Natural killer cell treated with Interleukin-12 subunit alpha and Interleukin-12 subunit beta and Interleukin-15 and Interleukin-18, amount 100 ng/mL, for 72 hours (primary cell): Measurements from ENCODE around the gene GXYLT2. TPM values are rescaled to one million over a fixed set of nuclear protein-coding genes. Genes with fewer than 3 reads are reported as not detected.
A peak's percentile ranks its signal among the peaks of the same experiment; 100 is the strongest.

Experiments used
- ATAC-seq, 2 donors: fragments of 150-1000 bp; cut with Tn5 transposase in 1 of 2; sonication (Bioruptor Pico), chemical (Tn5 transposase) in 1 of 2; 2 replicates each; pipeline ENCODE4 v1.10.0; 2021
- DNase-seq: peaks from one replicate; pipeline ENCODE4 v3.0.0; 2022; ENCODE audit warnings: low spot score
- H3K27ac Mint-ChIP-seq, 2 donors: 1 replicate in 1 of 2; 2 replicates in 1 of 2; pipeline ENCODE4 v1.8.0; 2022; ENCODE audit warnings: mixed read lengths in 2 of 2, mild to moderate bottlenecking in 1 of 2, moderate library complexity in 1 of 2
- H3K27me3 Mint-ChIP-seq, 2 donors: 1 replicate in 1 of 2; 2 replicates in 1 of 2; pipeline ENCODE4 v1.8.0; 2022; ENCODE audit warnings: mixed read lengths in 2 of 2
- H3K36me3 Mint-ChIP-seq: one replicate; pipeline ENCODE4 v1.8.0; 2022; ENCODE audit warnings: mixed read lengths
- H3K4me1 Mint-ChIP-seq, 2 donors: 1 replicate in 1 of 2; 2 replicates in 1 of 2; pipeline ENCODE4 v1.8.0; 2022; ENCODE audit warnings: low read depth in 2 of 2, mixed read lengths in 2 of 2, mild to moderate bottlenecking in 1 of 2
- H3K4me3 Mint-ChIP-seq: one replicate; pipeline ENCODE4 v1.8.0; 2022; ENCODE audit warnings: mixed read lengths
- H3K9me3 Mint-ChIP-seq: 2 replicates; pipeline ENCODE4 v1.8.0; 2022; ENCODE audit warnings: mixed read lengths
- total RNA-seq, 2 donors: library from RNA; stranded (reverse); gene quantifications; one replicate each; pipeline ENCODE4 v1.2.3, GENCODE V29; 2022

Gene GXYLT2
- total RNA-seq, 2 donors from 2014 or later, result not detected

DNA sequence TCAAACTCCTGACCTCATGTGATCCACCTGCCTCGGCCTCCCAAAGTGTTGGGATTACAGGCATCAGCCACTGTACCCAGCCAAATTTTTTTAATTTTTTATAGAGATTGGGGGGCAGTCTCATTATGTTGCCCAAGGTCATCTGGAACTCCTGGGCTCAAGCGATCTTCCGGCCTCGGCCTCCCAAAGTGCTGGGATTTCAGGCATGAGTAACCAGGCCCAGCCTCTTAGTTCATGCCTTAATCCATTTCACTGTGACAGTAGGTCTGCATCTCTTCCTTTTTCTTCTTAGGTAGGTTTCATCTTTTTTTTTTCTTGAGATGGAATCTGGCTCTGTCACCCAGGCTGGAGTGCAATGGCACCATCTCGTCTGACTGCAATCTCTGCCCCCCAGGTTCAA is 71.5 kb downstream of the GXYLT2 start:
- Mint-ChIP-seq H3K4me1 (peaks cover 0 to 5% of the 10 kb centered on the region in 2 donors), H3K9me3 (no peaks in the 10 kb centered on the region), H3K27me3 (peaks cover 8 to 10% of the 10 kb centered on the region in 2 donors), H3K4me3 (no peak overlapping the region), H3K36me3 (no peaks in the 10 kb centered on the region), H3K27ac (no peak overlapping the region)
- DNase-seq (no peak), ATAC-seq (no peak)

DNA sequence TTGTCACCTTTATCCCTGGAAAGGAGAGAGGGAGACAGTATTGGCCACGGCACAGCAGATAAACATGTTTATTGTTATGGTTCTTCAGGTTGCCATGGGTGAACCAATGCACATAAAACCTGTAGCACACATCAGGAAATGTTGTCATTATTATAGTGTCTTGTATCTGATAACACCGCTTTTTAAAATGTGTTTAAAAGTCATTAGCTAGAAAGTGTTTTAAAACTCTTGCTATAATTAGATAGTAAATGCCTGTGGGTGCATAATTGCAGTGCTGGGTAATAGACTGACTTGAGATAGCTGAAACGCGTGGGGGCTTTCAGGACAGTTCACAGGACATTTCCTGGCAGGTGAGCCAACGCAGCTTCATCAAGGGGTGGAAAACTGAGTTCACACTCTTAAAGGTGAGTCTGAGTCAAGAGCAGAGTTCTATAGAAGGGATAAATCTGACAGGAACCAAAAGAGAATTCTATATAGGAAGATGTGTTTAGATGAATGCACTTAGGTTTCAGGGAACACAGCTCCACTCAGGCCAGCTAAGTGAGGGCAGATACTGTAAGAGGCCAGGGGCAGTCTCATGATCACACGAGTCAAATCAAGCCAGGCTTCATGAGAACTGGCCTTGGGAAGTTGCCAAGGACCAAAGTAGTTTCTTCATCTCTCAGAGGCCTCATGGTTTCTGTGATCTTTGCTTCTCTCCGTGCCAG is 73.1 kb downstream of the GXYLT2 start:
- Mint-ChIP-seq H3K36me3 (no peaks in the 10 kb centered on the region), H3K27me3 (peaks cover 8% of the 10 kb centered on the region in 2 donors), H3K9me3 (no peaks in the 10 kb centered on the region), H3K27ac (no peak overlapping the region), H3K4me3 (no peak overlapping the region), H3K4me1 (peaks cover 7 to 17% of the 10 kb centered on the region in 2 donors)
- DNase-seq (no peak), ATAC-seq (no peak)

DNA sequence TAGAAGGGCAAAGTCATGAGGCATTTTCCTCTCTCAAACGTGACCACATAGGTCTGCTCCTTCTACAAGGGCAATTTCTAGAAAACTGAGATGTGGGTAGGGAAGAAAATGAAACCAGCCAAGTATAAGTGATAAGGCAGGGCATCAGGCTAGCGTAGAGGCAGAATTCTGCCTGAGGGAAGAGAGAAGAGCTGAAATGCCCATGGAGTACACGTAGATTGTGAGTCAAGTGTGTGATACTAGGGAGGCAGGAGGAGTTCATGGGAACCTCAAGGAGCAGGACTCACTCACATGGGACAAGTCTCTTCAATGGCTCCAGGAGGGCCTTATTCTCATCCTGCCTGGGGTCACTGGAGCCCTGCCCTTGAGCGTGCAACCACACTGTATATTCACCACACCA is 73.9 kb downstream of the GXYLT2 start:
- Mint-ChIP-seq H3K9me3 (no peaks in the 10 kb centered on the region), H3K27ac (peak overlapping the region in 1 of 2 donors; percentile 1), H3K36me3 (no peaks in the 10 kb centered on the region), H3K4me1 (peaks cover 10 to 17% of the 10 kb centered on the region in 2 donors), H3K27me3 (peaks cover 6 to 8% of the 10 kb centered on the region in 2 donors), H3K4me3 (no peak overlapping the region)
- DNase-seq, result no peak
- ATAC-seq, result peak in 1 of 2 donors; percentile 43

DNA sequence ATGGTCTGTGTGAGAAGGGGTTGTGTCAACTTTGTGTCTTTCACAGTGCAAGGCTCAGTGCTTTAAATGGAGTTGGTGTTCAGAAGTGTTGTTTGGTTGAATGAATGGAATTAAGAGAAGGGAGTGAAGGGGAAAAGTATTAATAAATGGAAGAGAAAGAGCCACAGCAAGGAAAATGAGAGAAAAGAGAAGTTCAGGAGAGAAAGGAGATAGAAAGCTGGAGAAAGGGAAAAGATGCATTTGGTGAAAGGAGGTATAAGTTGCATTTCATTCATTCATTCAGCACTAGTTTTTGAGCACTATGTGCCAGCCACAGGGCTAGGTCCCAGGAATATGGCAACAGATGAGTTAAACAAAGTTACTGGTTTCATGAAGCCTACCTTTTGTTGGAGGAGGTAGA is 74.5 kb downstream of the GXYLT2 start:
- H3K27me3 Mint-ChIP-seq, result peaks cover 6 to 8% of the 10 kb centered on the region in 2 donors
- no peaks in the 10 kb centered on the region for H3K36me3 Mint-ChIP-seq
- ATAC-seq (no peak), DNase-seq (no peak)
- H3K4me3 Mint-ChIP-seq, result no peak overlapping the region
- peaks cover 10 to 18% of the 10 kb centered on the region in 2 donors for H3K4me1 Mint-ChIP-seq
- no peaks in the 10 kb centered on the region for H3K9me3 Mint-ChIP-seq
- peak overlapping the region in 1 of 2 donors; percentile 1 for H3K27ac Mint-ChIP-seq

DNA sequence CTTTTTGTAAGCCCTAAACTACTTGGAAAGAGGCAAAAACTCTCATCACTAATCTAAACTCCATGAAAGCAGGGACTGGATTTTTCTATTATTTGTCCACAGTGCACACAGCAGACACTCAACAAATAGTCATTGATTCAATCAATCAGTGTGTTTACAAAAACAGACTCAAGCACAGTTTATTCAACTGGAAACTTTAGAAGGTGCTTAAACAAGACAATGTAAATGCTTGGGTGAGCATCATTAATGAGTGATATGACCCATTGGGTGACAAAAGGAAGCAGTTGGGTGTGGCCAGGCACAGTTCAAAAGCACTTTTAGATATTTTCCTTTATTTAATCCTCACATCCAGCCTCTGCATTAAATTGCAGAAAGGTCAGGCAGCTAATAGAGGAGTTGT is 76.8 kb downstream of the GXYLT2 start:
- H3K9me3 Mint-ChIP-seq, result no peaks in the 10 kb centered on the region
- ATAC-seq, result no peak
- H3K4me1 Mint-ChIP-seq, result peaks cover 10 to 20% of the 10 kb centered on the region in 2 donors
- no peak overlapping the region for H3K4me3 Mint-ChIP-seq
- no peaks in the 10 kb centered on the region for H3K36me3 Mint-ChIP-seq
- no peak overlapping the region for H3K27ac Mint-ChIP-seq
- peaks cover 6 to 8% of the 10 kb centered on the region in 2 donors for H3K27me3 Mint-ChIP-seq
- DNase-seq, result no peak

DNA sequence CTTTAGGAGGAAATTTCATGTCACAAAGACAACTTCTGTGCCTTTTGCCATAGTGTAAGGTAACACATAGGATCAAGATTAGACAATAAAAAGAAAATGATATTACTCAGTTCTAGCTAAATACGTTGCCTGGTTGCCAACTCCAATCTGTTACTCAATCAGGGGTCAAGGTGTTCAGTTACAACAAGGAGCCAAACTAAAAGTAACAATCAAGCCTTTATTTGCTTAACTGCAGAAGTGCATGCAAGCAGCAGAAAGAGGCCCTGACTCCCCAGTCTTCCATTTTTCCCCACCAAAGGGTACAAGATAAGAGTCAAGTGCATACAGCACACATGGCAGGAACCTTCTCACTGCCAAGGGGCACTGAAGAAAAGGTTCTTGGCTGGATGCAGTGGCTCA is 80.4 kb downstream of the GXYLT2 start:
- H3K9me3 Mint-ChIP-seq, result no peaks in the 10 kb centered on the region
- no peak for ATAC-seq
- H3K27ac Mint-ChIP-seq, result no peak overlapping the region
- no peak for DNase-seq
- H3K4me3 Mint-ChIP-seq, result no peak overlapping the region
- peaks cover 19 to 20% of the 10 kb centered on the region in 2 donors for H3K4me1 Mint-ChIP-seq
- no peaks in the 10 kb centered on the region for H3K27me3 Mint-ChIP-seq
- no peaks in the 10 kb centered on the region for H3K36me3 Mint-ChIP-seq

DNA sequence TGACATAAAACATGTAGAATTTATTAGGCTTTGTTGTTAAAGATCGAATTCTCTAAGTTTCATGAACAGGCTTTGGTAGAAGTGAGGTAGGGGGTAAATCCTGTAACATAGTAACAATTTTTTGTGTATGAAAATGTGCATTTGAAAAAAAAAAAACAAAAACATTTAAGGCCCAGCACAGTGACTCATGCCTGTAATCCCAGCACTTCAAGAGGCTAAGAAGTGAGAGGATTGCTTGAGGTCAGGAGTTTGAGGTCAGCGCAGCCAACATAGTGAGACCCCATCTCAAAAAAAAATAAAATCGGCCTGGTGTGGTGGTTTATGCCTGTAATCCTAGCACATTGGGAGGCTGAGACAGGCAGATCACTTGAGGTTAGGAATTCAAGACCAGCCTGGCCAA is 81.9 kb downstream of the GXYLT2 start:
- H3K27ac Mint-ChIP-seq, result no peak overlapping the region
- no peaks in the 10 kb centered on the region for H3K9me3 Mint-ChIP-seq
- H3K36me3 Mint-ChIP-seq, result no peaks in the 10 kb centered on the region
- H3K27me3 Mint-ChIP-seq, result no peaks in the 10 kb centered on the region
- no peak overlapping the region for H3K4me3 Mint-ChIP-seq
- H3K4me1 Mint-ChIP-seq, result peaks cover 19 to 21% of the 10 kb centered on the region in 2 donors
- ATAC-seq (no peak), DNase-seq (no peak)

DNA sequence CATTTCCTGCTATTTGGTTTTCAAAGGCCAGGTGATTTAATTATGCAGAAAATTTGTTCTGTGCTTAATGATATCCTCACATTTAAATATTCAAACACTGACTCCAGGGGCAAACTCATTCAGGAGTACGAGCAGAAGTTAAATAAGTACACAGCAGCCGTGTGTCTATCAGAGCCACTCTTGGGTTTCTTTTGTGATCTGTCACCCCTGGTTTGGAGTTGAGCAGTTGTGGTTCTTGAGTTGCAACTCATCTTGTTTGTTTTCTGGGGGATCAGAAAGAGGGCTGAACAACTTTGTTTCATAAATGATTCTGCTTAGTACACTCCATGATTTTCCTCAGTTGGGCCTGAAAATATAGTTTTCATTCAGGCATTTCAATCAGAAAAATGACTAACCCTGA is 83.1 kb downstream of the GXYLT2 start:
- H3K9me3 Mint-ChIP-seq, result no peaks in the 10 kb centered on the region
- H3K4me3 Mint-ChIP-seq, result no peak overlapping the region
- ATAC-seq (no peak), DNase-seq (no peak)
- H3K4me1 Mint-ChIP-seq, result peaks cover 11 to 12% of the 10 kb centered on the region in 2 donors
- H3K27ac Mint-ChIP-seq, result no peak overlapping the region
- H3K27me3 Mint-ChIP-seq, result no peaks in the 10 kb centered on the region
- no peaks in the 10 kb centered on the region for H3K36me3 Mint-ChIP-seq

DNA sequence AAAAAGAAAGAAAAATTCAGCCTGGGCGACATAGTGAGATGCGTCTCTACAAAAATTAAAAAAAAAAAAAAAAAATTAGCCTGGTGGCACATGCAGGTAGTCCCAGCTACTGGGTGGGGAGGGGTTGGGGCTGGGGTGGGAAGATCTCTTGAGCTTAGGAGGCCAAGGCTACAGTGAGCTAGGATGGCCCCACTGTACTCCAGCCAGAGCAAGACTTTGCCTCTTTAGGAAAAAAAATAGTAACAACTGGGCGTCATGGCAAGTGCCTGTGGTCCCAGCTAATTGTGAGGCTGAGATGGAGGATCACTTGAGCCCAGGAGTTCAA is 84.8 kb downstream of the GXYLT2 start:
- ATAC-seq (no peak), DNase-seq (no peak)
- H3K9me3 Mint-ChIP-seq, result no peaks in the 10 kb centered on the region
- H3K36me3 Mint-ChIP-seq, result no peaks in the 10 kb centered on the region
- no peak overlapping the region for H3K4me3 Mint-ChIP-seq
- H3K27me3 Mint-ChIP-seq, result no peaks in the 10 kb centered on the region
- H3K4me1 Mint-ChIP-seq, result peaks cover 16 to 24% of the 10 kb centered on the region in 2 donors
- H3K27ac Mint-ChIP-seq, result peak overlapping the region in 1 of 2 donors; percentile 38

DNA sequence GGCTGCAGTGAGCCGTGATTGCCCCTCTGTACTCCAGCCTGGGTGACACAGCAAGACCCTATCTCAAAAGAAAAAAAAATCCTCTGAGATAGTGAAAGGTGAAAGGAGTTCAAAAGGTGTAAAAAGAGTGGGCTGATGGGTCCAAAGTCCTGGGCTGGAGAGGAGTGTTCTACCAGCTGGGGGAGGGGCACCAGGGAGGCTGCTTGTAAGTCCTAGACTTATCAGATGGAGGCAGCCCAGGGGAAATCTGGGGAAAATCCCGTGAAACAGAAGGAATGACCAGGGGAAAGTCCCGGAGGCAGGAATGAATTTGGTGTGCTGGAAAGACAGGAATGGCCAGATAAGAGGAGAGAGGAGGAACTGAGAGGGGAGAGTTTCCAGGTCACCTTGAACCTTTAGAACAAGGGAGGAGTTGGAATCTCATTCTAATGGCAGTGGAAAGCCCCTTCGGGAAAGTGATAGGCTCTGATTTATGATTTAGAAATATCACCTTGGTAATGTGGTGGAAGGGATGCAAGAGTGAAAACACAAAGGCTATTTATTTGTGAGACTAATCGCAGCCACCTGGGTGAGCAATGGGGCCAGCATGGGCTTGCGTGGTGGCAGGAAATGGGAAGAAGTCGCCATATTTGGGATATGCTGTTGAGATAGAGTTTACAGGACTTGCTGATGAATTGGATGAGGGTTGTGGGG is 85.3 kb downstream of the GXYLT2 start:
- DNase-seq (no peak), ATAC-seq (no peak)
- no peak overlapping the region for H3K4me3 Mint-ChIP-seq
- peak overlapping the region in 1 of 2 donors; percentile 38 for H3K27ac Mint-ChIP-seq
- peaks cover 16 to 26% of the 10 kb centered on the region in 2 donors for H3K4me1 Mint-ChIP-seq
- H3K27me3 Mint-ChIP-seq, result no peaks in the 10 kb centered on the region
- no peaks in the 10 kb centered on the region for H3K36me3 Mint-ChIP-seq
- H3K9me3 Mint-ChIP-seq, result no peaks in the 10 kb centered on the region

DNA sequence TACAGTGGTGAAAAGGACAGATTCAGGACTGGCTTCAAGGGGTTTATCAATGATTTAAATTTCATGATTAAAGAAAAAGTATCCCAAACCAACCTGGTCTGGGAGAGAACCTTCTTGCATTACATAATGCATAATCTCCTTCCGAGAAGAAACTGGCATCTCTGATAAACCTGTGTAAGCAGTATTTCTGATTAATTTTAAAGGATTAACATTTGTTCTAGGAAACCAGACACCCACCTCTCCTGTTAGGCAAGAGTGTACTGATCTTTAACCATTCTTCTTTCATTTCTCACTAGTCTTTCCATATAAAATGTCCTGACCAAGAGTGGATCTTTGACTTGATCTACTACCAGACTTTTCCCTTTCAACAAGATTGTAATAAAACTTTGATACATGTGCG is 85.9 kb downstream of the GXYLT2 start:
- ATAC-seq (no peak), DNase-seq (no peak)
- H3K36me3 Mint-ChIP-seq, result no peaks in the 10 kb centered on the region
- peaks cover 16 to 26% of the 10 kb centered on the region in 2 donors for H3K4me1 Mint-ChIP-seq
- peak overlapping the region in 1 of 2 donors; percentile 38 for H3K27ac Mint-ChIP-seq
- H3K4me3 Mint-ChIP-seq, result no peak overlapping the region
- no peaks in the 10 kb centered on the region for H3K27me3 Mint-ChIP-seq
- H3K9me3 Mint-ChIP-seq, result no peaks in the 10 kb centered on the region

DNA sequence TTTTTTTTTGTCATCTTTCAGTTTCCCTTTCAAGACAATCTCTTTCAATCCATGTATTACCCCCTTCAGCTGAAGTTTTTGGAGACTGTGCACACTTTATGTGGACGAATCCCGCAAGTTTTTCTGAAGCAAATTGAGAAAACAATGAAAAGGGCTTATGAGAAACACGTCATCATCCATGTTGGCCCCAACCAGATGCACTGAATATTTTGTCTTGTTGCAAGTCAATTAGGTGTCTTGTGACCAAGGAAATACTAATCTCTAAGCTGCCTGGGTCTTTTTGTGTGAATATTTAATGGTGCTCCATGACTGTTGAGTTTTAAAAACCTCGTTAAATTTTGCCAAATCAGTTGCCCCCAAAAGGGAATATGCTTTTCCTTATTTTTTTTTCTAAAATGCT is 87.1 kb downstream of the GXYLT2 start:
- Mint-ChIP-seq H3K27me3 (peaks cover 5 to 6% of the 10 kb centered on the region in 2 donors), H3K4me1 (peaks cover 19 to 26% of the 10 kb centered on the region in 2 donors)
- ATAC-seq, result no peak

DNA sequence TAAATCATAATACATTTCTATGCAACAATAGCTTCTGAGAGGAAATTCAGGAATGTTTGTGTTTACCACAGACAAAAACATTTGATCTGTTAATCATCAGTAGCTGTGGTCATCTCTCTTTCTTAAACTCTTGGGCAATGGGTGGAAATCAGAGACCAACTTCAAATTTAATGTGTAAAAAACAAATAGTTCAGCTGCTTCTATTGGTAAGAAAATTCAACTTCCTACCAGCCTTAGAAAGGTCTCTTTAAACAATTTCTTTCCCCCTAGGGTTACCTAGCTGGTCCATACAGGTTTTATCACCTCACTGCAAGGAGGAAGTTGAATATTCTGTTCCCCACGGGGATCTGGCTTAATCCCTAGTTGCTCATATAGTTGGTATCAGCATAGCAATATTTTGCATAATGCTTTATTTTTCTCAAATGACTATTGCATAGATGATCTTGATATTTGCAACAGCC is 88.5 kb downstream of the GXYLT2 start:
- DNase-seq (no peak), ATAC-seq (no peak)
- H3K27me3 Mint-ChIP-seq, result peaks cover 7 to 8% of the 10 kb centered on the region in 2 donors
- H3K9me3 Mint-ChIP-seq, result no peaks in the 10 kb centered on the region
- peak overlapping the region; percentile 82 to 95 for H3K27ac Mint-ChIP-seq
- H3K4me3 Mint-ChIP-seq, result peak overlapping the region; percentile 55
- H3K36me3 Mint-ChIP-seq, result no peaks in the 10 kb centered on the region
- peaks cover 19 to 26% of the 10 kb centered on the region in 2 donors for H3K4me1 Mint-ChIP-seq

More for the DNA sequence above, 87.1 kb downstream of the GXYLT2 start:
- H3K4me3 Mint-ChIP-seq, result peak overlapping the region; percentile 28
- H3K27ac Mint-ChIP-seq, result no peak overlapping the region
- H3K36me3 Mint-ChIP-seq, result no peaks in the 10 kb centered on the region
- DNase-seq, result no peak
- H3K9me3 Mint-ChIP-seq, result no peaks in the 10 kb centered on the region

DNA sequence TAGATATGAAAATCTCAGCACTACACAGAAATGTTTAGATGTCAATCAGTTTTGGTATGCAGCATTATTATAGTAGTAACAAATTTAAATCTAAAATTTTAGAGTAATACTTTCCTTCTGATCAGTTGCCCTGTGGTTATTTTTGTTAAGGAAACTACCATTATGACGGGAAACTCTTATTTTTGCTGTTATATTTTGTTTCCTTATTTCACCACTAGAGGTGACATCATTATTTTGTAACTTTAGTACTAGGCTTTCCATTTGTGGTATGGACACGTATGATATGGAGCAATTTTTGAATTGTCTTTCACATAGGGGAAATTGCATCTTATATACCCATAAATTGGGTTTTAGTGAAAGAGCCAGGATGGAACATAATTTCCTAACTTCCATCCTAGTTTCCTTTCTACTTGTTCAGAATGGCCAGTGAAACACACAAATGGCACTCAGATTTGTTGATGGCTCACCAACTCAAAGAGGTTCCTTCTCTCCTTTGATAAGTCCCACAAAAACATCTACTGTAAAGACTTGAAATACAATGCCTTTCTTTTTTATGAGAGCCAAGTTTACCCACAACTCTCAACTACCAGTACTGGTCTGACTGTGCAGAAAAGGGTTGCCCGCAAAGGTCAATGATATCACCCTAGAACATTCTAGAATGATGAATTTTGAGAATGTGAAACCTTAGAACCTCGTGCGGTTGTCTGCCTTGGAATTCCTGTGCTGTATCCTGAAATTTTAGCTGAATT is 89.4 kb downstream of the GXYLT2 start:
- ATAC-seq (peak; percentile 83 to 86), DNase-seq (no peak)
- peak overlapping the region; percentile 93 to 95 for H3K27ac Mint-ChIP-seq
- peaks cover 7 to 8% of the 10 kb centered on the region in 2 donors for H3K27me3 Mint-ChIP-seq
- no peaks in the 10 kb centered on the region for H3K36me3 Mint-ChIP-seq
- H3K4me3 Mint-ChIP-seq, result peak overlapping the region; percentile 55
- H3K4me1 Mint-ChIP-seq, result peaks cover 19 to 21% of the 10 kb centered on the region in 2 donors
- H3K9me3 Mint-ChIP-seq, result no peaks in the 10 kb centered on the region
